Activated T-helper 17 cell treated with anti-CD3 and anti-CD28 coated beads, Interleukin-2, amount 50 U/mL, for 72 hours (primary cell): ENCODE measurements around the gene GYG2. TPM values are rescaled to one million over a fixed set of nuclear protein-coding genes. Genes with fewer than 3 reads are reported as not detected.
"Not testable (repeated sequence)": the region's sequence is repeated elsewhere in the genome, so short reads cannot be mapped to it uniquely, and the experiment has no call there.

Experiments used
- ATAC-seq: fragments of 150-1000 bp; cut with Tn5 transposase; replicated peaks from 2 replicates; pipeline ENCODE4 v1.10.0; 2021; ENCODE audit warnings: mild to moderate bottlenecking, moderate library complexity
- H3K27ac Mint-ChIP-seq: one replicate; pipeline ENCODE4 v1.8.0; 2022; ENCODE audit warnings: mixed read lengths
- H3K27me3 Mint-ChIP-seq: one replicate; pipeline ENCODE4 v1.8.0; 2022; ENCODE audit warnings: mixed read lengths
- H3K36me3 Mint-ChIP-seq: one replicate; pipeline ENCODE4 v1.8.0; 2022; ENCODE audit warnings: low read depth, mild to moderate bottlenecking, mixed read lengths
- H3K4me1 Mint-ChIP-seq: one replicate; pipeline ENCODE4 v1.8.0; 2022; ENCODE audit warnings: mixed read lengths
- H3K4me3 Mint-ChIP-seq: one replicate; pipeline ENCODE4 v1.8.0; 2022; ENCODE audit warnings: mild to moderate bottlenecking, mixed read lengths
- H3K9me3 Mint-ChIP-seq: one replicate; pipeline ENCODE4 v1.8.0; 2022; ENCODE audit warnings: mixed read lengths
- total RNA-seq, 2 donors: library from RNA; stranded (reverse); gene quantifications; one replicate each; pipeline ENCODE4 v1.2.3, GENCODE V29; 2022

GYG2 gene
- total RNA-seq: not detected

DNA sequence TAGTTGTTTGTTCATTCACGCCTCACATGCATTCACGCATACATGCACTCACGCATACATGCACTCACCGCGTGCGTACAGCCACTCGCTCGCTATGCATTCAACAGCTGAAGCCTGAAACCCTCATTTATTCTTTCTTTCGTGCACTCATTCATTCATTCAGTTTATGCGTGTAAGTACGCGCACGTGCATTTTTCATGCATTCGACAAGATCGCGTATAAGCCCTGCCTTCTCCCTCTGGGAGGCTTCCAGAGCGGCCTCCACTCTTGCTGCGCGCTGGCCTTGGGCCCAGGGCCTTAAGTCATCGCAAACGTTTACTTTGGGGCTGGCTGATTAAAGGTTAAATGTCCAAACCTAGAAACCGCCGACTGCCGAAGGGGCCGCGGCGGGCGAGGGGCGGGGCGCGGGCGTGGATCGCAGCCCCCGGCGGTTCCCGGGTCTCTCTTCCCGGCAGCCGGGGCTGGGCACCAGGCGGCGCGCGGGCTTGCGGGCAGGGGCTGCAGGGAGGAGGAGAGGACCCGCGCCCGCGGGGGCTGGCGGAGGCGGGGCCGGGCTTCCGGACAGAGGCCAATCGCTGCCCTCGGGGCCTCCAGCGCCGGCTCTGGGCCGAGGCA lies at the start of gene GYG2:
Gene GYG2 (plus strand): TSS at position 587 of the 615 bp plus-strand sequence. CDS start 1,259 bp downstream, outside the sequence.
- Mint-ChIP-seq H3K27me3 (peaks cover 9% of the 10 kb centered on the region), H3K4me3 (no peak within 1 kb of the TSS), H3K4me1 (no peaks in the 10 kb centered on the region), H3K36me3 (no peaks in the 10 kb centered on the region), H3K27ac (no peak within 1 kb of the TSS), H3K9me3 (no peaks in the 10 kb centered on the region)
- no peak for ATAC-seq

DNA sequence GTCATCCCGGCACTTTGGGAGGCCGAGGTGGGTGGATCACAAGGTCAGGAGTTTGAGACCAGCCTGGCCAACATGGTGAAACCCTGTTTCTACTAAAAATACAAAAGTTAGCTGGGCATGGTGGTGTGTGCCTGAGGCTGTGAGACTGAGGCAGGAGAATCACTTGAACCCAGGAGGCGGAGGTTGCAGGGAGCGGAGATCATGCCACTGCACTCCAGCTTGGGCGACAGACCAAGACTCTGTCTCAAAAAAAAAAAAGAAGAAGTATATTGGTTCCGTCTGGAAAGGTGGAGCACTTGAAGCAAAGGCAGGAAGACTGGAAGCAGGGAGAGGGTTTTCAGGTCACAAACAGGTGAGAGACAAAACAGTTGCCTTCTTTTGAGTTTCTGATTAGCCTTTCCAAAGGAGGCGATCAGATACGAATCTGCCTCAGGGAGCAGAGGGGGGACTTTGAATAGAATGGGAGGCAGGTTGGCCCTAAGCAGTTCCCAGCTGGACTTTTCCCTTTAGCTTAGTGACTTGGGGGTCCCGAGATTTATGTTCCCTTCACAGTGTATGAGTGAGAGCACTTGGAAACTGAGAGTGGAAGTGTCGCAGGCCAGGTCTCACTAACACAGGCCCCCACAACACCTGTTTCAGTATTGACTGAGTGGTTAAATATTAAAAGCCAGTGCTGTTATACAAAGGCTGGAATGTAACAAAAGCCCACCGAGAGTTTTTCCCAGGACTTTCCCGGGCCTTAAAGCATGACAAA lies 48.1 kb upstream of the GYG2 start:
- not testable (repeated sequence) for ATAC-seq, H3K27me3 Mint-ChIP-seq, H3K4me3 Mint-ChIP-seq, H3K36me3 Mint-ChIP-seq, H3K4me1 Mint-ChIP-seq, H3K9me3 Mint-ChIP-seq, H3K27ac Mint-ChIP-seq

GRCh38 chrX:2781226-2781571 lies 47.5 kb upstream of the GYG2 start:
- H3K27ac Mint-ChIP-seq: no peak overlapping the region
- H3K9me3 Mint-ChIP-seq: no peaks in the 10 kb centered on the region
- no peaks in the 10 kb centered on the region for H3K36me3 Mint-ChIP-seq
- H3K4me3 Mint-ChIP-seq: no peak overlapping the region
- no peaks in the 10 kb centered on the region for H3K4me1 Mint-ChIP-seq
- ATAC-seq: no peak
- peaks cover 4% of the 10 kb centered on the region for H3K27me3 Mint-ChIP-seq

GRCh38 chrX:2781698-2782097 lies 47.0 kb upstream of the GYG2 start:
- no peak overlapping the region for H3K27ac Mint-ChIP-seq
- no peaks in the 10 kb centered on the region for H3K9me3 Mint-ChIP-seq
- H3K4me3 Mint-ChIP-seq: no peak overlapping the region
- H3K27me3 Mint-ChIP-seq: peaks cover 4% of the 10 kb centered on the region
- ATAC-seq: no peak
- H3K36me3 Mint-ChIP-seq: no peaks in the 10 kb centered on the region
- H3K4me1 Mint-ChIP-seq: no peaks in the 10 kb centered on the region

GRCh38 chrX:2782171-2782570 lies 46.6 kb upstream of the GYG2 start:
- Mint-ChIP-seq H3K36me3 (no peaks in the 10 kb centered on the region), H3K27me3 (peaks cover under 1% of the 10 kb centered on the region), H3K4me3 (no peak overlapping the region), H3K27ac (no peak overlapping the region), H3K4me1 (no peaks in the 10 kb centered on the region), H3K9me3 (no peaks in the 10 kb centered on the region)
- no peak for ATAC-seq

- Mint-ChIP-seq H3K4me3 (no peak overlapping the region), H3K27me3 (no peaks in the 10 kb centered on the region), H3K27ac (no peak overlapping the region), H3K36me3 (no peaks in the 10 kb centered on the region), H3K4me1 (no peaks in the 10 kb centered on the region), H3K9me3 (no peaks in the 10 kb centered on the region)
- no peak for ATAC-seq
Measured at GRCh38 chrX:2782778-2783177, 46.0 kb upstream of the GYG2 start.

DNA sequence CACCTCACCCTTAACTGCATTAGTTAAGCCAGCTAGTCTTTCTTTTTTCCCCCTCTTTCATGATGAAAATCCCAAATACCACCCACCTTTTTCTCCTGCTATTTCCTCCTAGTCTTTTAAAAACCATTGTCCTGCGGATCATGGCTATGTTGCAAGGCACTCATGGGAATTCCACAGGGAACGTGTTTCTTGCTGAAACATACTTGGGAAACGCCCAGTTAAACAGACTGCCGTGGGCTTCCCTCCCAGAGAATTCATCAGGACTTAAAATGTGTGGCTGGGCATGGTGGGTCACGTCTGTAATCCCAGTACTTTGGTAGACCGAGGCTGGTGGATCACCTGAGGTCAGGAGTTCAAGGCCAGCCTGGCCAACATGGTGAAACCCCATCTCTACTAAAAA lies 44.7 kb upstream of the GYG2 start:
- ATAC-seq: no peak
- no peaks in the 10 kb centered on the region for H3K9me3 Mint-ChIP-seq
- H3K4me1 Mint-ChIP-seq: no peaks in the 10 kb centered on the region
- no peak overlapping the region for H3K27ac Mint-ChIP-seq
- peaks cover 4% of the 10 kb centered on the region for H3K27me3 Mint-ChIP-seq
- no peaks in the 10 kb centered on the region for H3K36me3 Mint-ChIP-seq
- H3K4me3 Mint-ChIP-seq: no peak overlapping the region

- Mint-ChIP-seq H3K4me1 (no peaks in the 10 kb centered on the region), H3K9me3 (no peaks in the 10 kb centered on the region), H3K27me3 (peaks cover 4% of the 10 kb centered on the region), H3K27ac (no peak overlapping the region), H3K4me3 (no peak overlapping the region), H3K36me3 (no peaks in the 10 kb centered on the region)
- ATAC-seq: no peak
Measured at GRCh38 chrX:2785538-2785937, 43.2 kb upstream of the GYG2 start.

- no peak overlapping the region for H3K4me3 Mint-ChIP-seq
- no peak for ATAC-seq
- no peaks in the 10 kb centered on the region for H3K9me3 Mint-ChIP-seq
- H3K27ac Mint-ChIP-seq: no peak overlapping the region
- H3K4me1 Mint-ChIP-seq: no peaks in the 10 kb centered on the region
- H3K27me3 Mint-ChIP-seq: peaks cover 8% of the 10 kb centered on the region
- H3K36me3 Mint-ChIP-seq: no peaks in the 10 kb centered on the region
Measured at GRCh38 chrX:2788980-2789379, 39.8 kb upstream of the GYG2 start.

DNA sequence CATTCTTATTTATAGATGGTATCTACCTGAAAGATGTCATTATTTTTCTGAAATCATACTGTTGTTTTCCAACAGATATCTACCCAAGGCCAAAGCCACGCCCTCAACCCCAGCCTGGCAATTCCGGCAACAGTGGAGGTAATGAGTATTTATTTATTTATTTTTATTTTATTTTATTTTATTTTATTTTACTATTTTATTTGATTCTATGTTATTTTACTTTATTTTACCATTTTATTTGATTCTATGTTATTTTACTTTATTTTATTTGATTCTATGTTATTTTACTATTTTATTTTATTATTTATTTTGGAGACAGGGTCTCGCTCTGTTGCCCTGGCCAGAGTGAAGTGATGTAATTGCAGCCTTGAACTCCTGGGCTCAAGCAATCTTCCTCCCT lies 39.2 kb upstream of the GYG2 start:
- Mint-ChIP-seq H3K27me3 (peaks cover 8% of the 10 kb centered on the region), H3K4me3 (no peak overlapping the region), H3K27ac (no peak overlapping the region), H3K9me3 (no peaks in the 10 kb centered on the region), H3K36me3 (no peaks in the 10 kb centered on the region), H3K4me1 (no peaks in the 10 kb centered on the region)
- no peak for ATAC-seq

- Mint-ChIP-seq H3K27me3 (peaks cover 5% of the 10 kb centered on the region), H3K4me3 (no peak overlapping the region), H3K27ac (no peak overlapping the region), H3K4me1 (no peaks in the 10 kb centered on the region), H3K36me3 (no peaks in the 10 kb centered on the region), H3K9me3 (no peaks in the 10 kb centered on the region)
- ATAC-seq: no peak
Measured at GRCh38 chrX:2793752-2794151, 35.0 kb upstream of the GYG2 start.

DNA sequence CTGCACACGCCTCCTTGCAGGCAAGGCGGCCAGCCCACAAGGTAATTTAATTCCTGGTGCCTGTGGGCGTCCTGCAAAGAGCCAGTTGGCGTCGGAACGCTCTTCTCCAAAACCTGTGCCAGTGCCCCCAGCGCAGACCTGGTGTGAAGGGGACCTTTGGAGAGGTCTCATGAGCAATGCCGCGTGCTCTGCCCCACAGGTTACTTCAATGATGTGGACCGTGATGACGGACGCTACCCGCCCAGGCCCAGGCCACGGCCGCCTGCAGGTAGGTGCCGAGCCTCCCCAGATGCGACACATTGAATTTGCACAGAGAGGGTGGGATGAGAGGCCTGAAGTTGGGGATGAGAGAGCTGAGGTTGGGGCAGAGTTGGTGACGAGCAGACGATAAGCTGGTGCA lies 34.4 kb upstream of the GYG2 start:
- Mint-ChIP-seq H3K27ac (no peak overlapping the region), H3K4me1 (no peaks in the 10 kb centered on the region), H3K36me3 (no peaks in the 10 kb centered on the region), H3K27me3 (peaks cover 5% of the 10 kb centered on the region), H3K4me3 (no peak overlapping the region), H3K9me3 (no peaks in the 10 kb centered on the region)
- ATAC-seq: no peak

DNA sequence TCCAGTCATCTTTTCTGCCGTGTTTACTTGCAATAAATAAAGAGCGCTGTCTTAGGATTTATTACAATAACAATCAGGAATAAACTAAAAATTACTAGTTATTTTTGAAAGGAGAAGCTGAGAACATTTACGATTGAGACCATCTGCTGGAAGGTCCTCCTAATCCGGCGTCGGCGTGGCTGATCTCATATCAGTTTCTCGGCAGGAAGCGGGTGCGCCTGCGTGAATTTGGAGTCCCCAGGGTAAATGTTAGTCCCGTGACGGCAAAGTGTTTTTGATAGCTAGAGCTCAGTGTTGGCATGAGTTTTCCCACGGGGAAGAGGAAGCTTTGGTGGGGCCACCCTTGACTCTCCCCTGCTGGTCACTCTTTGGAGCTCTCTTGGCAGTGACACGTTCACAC lies 31.9 kb upstream of the GYG2 start:
- not testable (repeated sequence) for H3K27me3 Mint-ChIP-seq, H3K27ac Mint-ChIP-seq, H3K4me1 Mint-ChIP-seq, H3K4me3 Mint-ChIP-seq, H3K9me3 Mint-ChIP-seq, ATAC-seq, H3K36me3 Mint-ChIP-seq

- Mint-ChIP-seq H3K4me3 (no peak overlapping the region), H3K27me3 (peaks cover 3% of the 10 kb centered on the region), H3K9me3 (no peaks in the 10 kb centered on the region), H3K4me1 (no peaks in the 10 kb centered on the region), H3K27ac (no peak overlapping the region), H3K36me3 (no peaks in the 10 kb centered on the region)
- no peak for ATAC-seq
Measured at GRCh38 chrX:2799369-2799768, 29.4 kb upstream of the GYG2 start.

- not testable (repeated sequence) for H3K4me1 Mint-ChIP-seq, ATAC-seq, H3K36me3 Mint-ChIP-seq, H3K4me3 Mint-ChIP-seq, H3K27ac Mint-ChIP-seq, H3K9me3 Mint-ChIP-seq, H3K27me3 Mint-ChIP-seq
Measured at GRCh38 chrX:2799980-2800379, 28.8 kb upstream of the GYG2 start.
